Fibroblast of gingiva (primary cell): ENCODE data around the gene SH3PXD2A.
"Not testable (repeated sequence)": the region's sequence is repeated elsewhere in the genome, so short reads cannot be mapped to it uniquely, and the experiment has no call there.

ENCODE experiments used
- DNase-seq: peaks from one replicate; pipeline ENCODE4 v3.0.0-alpha.2; 2011; ENCODE audit warnings: low read depth

Gene SH3PXD2A

GRCh38 chr10:103832806-103833205 is 22.6 kb downstream of the SH3PXD2A start:
- no peak for DNase-seq

DNA sequence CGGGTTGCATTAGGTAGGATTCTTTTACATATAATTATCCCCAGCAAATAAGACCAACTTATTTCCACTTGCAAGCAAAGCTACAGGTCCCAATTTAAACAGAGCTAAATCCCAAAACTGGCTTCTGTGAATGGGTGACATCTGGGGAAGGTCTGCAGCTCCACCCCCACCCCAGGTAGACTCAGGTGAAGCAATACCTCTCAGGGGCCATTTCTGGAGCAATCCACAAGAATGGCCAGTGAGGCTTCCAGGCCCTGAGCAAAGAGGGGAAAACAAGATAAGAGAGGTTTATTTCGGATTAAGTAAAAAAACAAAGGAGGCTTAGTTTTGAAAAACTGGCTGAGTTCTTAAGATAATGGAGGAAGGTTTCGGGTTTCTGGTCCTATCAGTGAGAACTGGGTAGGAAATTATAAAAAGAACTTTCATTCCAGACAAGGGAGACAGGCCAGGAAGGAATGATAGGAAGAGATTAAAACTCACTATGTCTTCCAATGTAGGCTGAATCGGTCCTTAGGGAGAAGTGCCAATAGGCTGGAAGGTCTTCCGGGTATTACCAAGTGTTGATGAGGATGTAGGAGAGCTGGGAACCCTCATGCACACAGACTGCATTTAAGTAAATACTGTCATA is 25.4 kb downstream of the SH3PXD2A start:
- no peak for DNase-seq

GRCh38 chr10:103829278-103829677 is 26.1 kb downstream of the SH3PXD2A start:
- DNase-seq: no peak

DNA sequence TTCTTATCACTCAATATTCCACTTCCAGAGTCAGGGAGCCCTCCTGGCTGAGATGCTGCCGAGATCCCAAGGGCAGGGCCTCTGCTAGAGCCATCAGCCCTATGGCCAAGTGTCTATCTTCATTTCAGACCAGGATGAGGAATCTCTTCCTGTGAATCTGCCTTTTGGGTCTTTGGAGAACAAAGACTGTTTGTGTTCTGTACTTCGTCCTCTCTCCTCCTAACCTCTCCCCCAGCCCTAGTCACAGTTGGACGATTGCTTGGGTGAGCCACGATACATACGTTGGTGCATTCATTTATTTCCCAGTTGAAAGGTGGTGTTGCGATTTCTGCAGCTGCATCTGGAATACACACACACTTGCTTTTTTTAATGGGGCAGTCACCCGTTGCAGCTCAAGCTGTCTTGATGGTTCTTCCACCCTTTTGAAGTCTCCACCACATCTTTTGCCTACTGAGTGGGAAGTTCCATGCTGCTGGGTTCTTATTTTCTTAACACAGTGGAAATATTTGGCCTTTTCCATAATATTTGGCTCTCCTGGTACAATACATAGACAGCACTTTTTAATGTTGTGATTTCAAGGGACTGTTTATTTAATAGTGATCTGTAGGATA is 26.7 kb downstream of the SH3PXD2A start:
- DNase-seq: no peak

- DNase-seq: no peak
Measured at GRCh38 chr10:103828107-103828506, 27.3 kb downstream of the SH3PXD2A start.

DNA sequence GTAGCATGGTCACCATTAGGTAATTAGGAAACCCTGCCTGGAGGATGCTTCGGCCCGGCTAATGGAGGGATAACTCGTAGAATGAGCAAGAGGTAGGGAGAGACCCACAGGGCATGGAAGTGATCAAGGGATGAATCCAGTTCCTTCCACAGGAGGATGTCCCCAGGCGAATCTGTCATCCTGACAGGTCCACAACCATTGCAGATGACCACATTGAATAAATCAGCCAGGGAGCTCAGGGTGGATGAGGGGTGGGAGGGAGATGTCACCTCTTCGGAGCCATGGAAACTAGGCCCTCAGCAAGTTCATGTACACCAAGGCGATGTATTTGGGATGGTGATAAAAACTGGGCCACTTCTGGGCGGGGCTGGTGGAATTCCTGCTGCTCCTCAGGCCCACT is 28.5 kb downstream of the SH3PXD2A start:
- no peak for DNase-seq

DNA sequence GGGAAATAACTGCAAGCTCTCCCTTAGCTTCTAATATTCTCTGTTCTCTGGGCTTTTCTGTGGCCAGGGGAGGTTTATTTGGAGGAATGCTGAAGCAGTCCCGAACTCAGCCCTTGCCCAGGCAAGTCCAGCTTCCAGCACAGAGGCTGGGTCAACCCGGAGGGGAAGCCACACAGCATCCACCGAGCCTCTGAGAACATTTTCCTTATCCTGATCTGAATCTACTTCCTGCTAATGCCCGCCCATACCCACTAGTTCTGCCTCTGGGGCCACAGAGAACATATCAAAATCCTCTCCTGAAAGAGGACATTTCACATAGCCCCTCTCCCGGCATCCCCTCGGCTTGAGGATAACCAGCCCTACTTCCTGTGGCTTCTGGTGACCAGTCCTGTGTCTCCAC is 31.1 kb downstream of the SH3PXD2A start:
- no peak for DNase-seq

DNA sequence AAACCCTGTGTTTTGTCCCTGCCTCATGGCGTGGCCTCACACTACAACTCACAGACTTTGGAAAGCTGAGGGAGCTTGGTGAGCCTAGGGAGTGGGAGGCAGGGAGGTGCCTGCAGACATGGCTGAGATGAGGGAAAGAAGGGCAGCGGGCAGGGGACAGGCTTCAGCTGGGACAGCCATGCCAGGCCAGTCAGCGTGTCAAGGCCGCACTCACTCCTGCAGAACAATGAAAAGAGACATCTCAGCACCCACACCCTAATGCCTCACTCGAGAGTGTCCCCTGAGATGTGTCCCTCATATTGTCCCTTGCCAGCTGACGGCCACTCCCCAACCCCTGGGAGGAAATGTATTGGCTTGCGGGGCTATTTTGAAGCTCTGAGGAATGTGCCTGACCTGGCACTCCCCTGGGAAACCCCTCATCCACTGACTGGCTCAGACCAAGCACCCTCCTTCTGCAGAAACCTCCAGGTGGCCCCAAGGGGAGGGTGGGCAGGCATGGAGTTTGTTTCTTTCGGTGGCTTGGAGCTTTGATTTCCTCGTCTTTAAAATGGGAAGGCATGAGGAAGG is 31.6 kb downstream of the SH3PXD2A start:
- DNase-seq: no peak

DNA sequence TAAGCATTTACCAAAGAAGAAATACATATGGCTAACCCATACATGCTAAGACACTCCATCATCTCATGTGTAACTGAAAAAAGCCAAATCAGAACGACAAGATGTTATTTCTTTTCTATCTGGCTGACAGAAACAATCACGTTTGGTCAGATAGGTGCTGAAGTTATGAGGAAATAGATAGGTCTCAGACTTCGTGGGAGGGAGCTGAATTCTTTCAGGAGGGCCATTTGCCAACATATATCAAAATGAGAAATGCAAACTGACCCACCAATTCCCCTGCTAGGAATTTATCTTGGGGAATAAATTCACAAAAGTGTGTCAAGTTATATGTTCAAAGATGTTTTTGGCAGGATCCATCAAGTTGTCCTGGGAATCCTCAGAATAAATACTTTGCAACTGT is 32.6 kb downstream of the SH3PXD2A start:
- no peak for DNase-seq

- DNase-seq: no peak
Measured at GRCh38 chr10:103822107-103822716, 33.2 kb downstream of the SH3PXD2A start.

DNA sequence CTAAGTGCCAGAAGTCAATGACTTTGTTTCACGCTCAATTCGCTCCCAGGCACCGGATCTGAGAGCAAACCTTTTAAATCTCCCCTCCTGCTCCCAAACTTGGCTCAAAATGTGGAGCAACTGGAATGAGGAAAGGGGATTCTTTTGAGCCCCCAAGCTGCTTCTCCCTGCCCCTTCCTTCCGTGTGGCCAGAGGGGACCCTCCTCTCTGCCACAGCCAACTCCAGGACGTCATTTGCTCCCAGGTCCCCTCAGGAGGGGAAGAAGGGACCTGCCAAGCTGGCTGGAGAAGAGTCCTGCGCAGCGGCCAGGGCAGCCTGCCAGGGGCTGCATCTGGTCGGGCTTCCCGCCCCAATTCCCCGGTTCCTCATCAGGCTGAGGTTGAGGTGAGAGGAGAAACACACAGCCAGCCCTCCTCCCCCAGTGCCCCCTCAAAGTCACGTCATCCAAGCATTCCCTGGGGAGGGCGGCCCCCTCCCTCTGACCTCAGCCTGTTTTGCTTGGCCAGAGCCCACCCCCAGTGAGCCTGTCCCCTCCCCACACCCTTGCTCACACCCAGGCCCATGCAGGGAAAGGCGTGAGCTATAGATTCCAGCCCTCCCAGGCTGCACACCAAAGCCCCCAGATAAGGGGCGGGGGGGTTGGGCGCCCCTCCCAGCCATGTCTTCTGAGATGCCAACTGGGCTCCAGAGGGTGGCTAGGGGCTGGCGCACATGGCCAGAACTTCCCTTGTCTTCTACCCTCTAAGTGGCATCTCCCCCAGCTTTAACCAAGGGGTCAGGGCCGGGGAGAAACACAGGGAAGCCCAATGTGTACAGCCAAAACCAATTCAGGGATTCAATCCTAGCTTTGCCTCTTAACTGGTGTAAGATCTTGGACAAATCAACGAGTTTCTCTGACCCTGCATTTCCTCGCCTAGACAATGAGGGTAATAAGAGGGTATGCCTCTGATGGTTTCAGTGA is 35.0 kb downstream of the SH3PXD2A start:
- no peak for DNase-seq

DNA sequence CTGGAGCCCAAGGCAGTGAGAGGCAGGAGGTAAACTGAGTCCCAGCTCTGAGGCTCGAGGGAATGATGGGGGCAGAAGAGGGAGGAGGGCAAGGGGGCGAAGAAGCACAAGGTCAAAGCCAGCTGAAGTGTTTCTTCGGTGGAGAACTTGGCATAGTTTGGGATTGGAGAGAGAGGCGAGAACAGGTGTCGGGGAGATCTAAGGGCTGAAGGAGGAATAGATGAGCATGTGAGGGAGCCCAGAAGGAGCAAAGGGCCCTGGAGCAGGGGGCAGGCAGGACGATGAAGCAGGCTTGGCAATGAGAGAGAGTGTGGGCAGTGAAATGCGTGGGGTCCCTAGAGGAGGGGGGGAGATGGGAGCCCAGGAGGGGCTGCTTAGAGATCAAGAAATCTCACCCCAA is 35.9 kb downstream of the SH3PXD2A start:
- DNase-seq: no peak

GRCh38 chr10:103818765-103819374 is 36.5 kb downstream of the SH3PXD2A start:
- DNase-seq: no peak

DNA sequence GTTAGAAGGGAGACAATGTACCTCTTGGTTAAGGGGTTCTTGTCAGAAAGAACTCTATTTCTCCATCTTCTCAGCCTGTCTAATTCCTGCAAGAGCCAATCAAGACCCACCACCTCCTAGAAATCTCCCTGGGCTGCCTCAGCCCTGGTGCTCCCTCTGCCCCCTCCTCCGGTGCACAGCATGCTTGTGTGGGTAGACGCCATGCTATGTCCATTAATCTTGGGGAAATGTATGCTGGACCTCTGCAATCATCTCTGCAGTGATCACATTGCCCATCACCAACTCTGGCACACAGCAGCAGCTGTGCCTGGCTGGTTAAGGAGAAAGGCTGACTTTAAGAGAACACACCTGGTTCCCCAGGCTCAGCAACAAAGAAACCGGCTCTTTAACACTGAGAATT is 37.3 kb downstream of the SH3PXD2A start:
- no peak for DNase-seq

DNA sequence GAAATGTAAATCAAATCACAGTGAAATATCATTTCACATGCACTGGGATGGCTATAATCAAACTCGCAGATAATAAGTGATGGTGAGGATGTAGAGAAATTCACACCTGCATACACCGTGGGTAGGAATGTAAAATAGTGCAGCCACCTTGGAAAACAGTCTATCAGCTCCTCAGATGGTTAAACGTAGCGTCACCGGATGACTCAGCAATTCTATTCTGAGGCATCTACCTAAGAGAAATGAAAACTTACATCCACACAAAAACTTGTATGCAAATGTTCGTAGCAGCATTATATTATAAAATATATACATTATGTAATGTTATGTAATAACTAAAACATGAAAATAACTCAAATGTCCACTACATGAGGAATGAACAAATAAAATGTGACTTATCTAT is 38.9 kb downstream of the SH3PXD2A start:
- no peak for DNase-seq

GRCh38 chr10:103814626-103815370 is 40.6 kb downstream of the SH3PXD2A start:
- DNase-seq: peak; percentile 52

GRCh38 chr10:103814105-103814504 is 41.3 kb downstream of the SH3PXD2A start:
- no peak for DNase-seq

DNA sequence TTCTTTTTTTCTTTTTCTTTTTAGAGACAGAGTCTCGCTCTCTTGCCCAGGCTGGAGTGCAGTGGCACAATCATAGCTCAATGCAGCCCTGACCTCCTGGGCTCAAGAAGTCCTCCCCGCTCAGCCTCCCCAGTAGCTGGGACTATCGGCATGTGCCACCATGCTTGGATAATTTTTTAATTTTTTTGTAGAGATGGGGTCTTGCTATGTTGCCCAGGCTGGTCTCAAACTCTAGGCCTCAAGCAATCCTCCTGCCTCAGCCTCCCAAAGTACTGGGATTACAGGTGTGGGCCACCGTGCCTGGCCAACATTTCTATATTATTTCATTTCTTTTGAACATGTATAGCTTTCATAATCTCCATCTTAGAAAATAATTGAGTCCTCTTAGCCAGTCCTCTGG is 42.1 kb downstream of the SH3PXD2A start:
- DNase-seq: not testable (repeated sequence)

DNA sequence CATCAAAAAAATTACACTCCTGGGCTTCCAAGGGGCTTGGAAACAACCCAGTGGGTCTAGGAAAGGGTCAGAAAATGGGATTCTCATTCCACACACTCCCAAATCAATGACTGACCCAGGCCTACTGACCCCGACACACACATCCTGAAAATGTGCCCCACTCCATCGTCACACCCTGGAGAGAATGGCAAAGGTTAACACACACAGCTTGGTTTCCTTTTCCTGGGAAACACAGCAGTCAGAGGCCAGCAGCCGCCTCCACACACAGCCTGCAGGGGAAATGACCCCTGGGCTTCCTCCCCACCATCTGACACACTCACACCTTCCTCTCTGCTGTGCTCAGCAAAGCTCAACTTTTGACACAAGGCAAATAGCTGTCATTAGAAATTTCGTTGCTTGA is 42.9 kb downstream of the SH3PXD2A start:
- no peak for DNase-seq

- no peak for DNase-seq
Measured at GRCh38 chr10:103812004-103812403, 43.4 kb downstream of the SH3PXD2A start.

GRCh38 chr10:103811463-103811862 is 43.9 kb downstream of the SH3PXD2A start:
- no peak for DNase-seq
